ENCODE measurements around the gene HSPB7. TPM values are rescaled to one million over a fixed set of nuclear protein-coding genes. Genes with fewer than 3 reads are reported as not detected.
A peak's percentile ranks its signal among the peaks of the same experiment; 100 is the strongest.
"Not testable (repeated sequence)": the region's sequence is repeated elsewhere in the genome, so short reads cannot be mapped to it uniquely, and the experiment has no call there.

The HSPB7 gene
- total RNA-seq, 1 experiment from 2014 or later, result 7.1 TPM

DNA sequence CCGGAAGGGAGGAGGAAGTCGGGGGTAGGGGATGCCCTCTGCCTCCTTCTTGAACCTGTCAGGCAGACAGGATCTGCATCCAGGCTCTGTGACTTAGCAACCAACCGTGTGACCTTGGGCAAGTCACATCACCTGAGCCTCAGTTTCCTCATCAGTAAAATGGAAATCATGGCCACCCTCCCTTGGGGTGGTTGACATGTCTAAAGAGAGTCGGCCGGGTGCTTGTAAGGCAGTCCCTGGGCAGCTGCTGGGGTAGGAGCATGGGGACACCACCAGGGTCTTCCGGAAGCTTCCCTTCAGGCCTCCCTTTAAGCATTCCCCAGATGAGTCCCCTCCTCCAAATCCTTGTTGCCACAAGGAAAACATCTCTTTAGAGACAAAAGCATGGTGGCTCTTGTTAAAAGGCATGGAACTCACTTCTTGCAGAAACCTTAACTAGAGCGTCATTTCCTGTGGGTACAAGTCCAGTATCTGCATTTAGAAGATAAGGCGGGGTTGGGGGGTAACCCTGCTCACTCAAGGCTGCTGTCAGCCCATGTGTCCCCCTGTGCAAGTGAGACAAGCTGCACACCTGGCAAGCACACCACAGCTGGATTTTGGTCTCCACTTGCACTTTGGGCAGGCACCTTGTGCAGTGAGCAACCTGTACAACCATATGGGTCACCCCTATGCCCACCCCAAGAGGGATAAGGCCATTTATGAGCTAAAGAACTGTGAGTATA, 36.1 kb upstream of the HSPB7 start:
- in situ Hi-C loops (cut with HindIII; ENCODE audit: low sequenced_read_pairs), result no loop called here
- no peak for DNase-seq (ENCODE audit: low spot score)

DNA sequence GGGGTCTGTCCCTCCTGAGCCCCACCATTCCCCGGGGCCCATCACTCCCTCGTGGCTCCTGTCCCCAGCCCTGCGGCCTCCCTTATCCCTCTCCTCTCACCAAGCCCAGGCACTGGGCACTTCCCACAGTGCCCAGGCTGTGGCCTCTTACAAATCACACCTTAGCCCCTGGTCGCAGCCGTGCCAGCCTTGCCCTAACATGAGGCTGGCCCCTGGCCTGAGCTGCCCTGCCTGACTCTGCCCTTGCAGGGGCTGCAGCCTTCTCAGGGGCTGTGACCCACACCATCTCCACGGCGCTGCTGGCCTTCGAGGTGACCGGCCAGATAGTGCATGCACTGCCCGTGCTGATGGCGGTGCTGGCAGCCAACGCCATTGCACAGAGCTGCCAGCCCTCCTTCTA, 34.1 kb upstream of the HSPB7 start:
- DNase-seq (ENCODE audit: low spot score); in situ Hi-C loops (cut with HindIII; ENCODE audit: low sequenced_read_pairs): not testable (repeated sequence)

DNA sequence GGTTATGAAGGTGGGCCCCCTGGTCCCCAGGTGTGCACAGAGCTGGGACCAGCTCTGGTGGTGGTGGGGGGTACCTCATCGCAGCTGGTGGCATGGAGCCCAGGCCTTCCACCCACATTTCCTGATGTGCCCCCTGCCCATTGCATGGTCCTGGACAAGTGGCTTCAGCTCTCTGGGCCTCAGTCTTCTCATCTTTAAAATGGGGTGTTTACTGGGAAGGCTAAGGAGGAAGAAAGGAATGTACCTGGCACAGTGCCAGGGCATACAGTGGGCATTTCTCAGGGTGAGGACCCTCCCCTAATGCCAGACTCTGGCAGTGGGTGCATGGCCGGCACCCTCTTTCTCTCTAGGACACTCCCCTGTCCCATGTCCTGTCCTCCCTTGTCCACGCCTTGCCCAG, 33.2 kb upstream of the HSPB7 start:
- in situ Hi-C loops (cut with HindIII; ENCODE audit: low sequenced_read_pairs), result no loop called here
- DNase-seq (ENCODE audit: low spot score), result no peak

DNA sequence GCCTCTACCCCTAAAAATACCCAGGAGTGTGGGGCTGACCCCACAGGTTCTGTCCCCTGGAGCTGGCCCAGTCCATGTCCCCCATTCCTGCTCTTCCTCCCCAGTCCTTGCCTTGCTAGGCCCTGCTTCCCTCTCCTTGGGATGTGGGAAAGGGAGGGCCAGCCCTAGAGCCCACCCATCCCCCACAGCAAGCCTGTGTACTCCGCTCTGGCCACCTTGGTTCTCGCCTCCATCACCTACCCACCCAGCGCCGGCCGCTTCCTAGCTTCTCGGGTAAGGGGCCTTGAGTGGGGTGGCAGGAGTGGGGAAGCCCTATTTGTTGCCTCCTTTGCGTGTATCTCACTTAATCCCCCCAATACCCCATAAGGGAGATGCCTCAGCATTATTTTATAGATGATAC, 32.5 kb upstream of the HSPB7 start:
- no peak for DNase-seq (ENCODE audit: low spot score)
- in situ Hi-C loops (cut with HindIII; ENCODE audit: low sequenced_read_pairs), result no loop called here

DNA sequence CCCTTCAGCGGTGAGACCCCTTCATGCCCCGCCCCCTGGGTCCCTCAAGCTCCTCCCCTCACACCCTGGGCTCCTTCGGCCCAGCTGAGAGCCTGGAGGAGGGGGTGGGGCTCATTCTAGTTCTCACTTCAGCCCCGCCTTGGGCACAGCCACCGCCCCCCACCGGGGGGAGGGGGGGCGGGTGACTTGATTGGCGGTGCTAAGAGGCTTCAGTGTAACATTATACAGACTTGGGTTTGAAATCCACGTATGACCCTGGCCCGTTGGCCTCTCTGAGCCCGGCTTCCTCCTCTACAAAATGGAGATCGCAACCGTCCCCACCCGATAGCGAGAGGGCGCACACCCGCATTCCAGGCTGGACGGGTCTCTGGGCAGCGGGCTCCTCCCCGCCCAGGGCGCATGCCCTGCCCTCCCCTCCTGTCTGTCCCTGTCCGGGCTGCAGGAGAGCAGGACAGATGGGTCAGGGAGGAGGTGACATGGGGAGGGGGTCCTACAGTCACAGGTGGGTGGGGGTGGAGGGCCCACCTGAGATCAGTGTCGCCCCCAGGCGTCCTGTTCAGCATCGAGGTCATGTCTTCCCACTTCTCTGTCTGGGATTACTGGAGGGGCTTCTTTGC, 30.8 kb upstream of the HSPB7 start:
- no peak for DNase-seq (ENCODE audit: low spot score)
- in situ Hi-C loops (cut with HindIII; ENCODE audit: low sequenced_read_pairs), result no loop called here

DNA sequence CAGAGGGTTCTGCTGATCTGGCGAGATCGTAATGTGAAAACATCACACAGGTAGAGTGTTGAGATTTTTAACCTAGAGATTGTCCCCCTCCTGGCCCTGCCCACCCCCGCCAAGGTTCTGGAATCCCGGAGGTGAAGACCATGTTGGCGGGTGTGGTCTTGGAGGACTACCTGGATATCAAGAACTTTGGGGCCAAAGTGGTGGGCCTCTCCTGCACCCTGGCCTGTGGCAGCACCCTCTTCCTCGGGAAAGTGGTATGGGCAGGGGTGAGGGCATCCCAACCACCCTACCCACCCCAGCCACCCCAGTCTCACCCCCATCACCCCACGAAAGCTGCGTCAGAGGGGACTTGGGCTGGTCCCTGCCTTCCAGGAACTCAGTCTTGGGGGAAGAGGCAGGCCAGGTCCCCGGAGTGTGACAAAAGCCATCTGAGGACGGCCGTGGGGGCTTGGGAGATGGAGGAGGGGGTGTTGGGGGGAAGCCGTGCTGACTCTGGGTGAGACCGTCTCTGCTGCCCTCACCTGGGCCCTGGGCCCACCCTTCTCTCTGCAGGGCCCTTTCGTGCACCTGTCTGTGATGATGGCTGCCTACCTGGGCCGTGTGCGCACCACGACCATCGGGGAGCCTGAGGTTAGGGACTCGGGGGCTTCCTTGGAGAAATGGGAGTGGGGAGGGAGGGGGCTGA, 30.1 kb upstream of the HSPB7 start:
- no peak for DNase-seq (ENCODE audit: low spot score)
- in situ Hi-C loops (cut with HindIII; ENCODE audit: low sequenced_read_pairs), result no loop called here

DNA sequence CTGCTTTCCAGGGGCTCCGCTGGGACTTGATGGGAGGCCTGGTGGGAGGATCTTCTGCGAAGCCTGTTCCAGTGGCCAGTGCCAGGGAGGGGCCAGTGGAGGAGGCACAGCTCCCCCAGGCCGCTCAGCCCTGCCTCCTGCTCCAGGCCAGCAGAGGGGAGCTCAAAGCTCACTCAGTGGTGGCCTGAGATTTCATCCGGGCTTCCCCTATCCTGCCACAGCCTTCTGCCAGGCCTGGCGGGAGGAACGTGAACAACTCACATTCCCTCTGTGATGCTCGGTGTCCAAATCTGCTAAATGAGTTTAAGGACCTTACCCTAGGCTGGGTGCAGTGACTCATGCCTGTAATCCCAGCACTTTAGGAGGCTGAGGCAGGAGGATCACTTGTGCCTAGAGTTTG, 29.0 kb upstream of the HSPB7 start:
- in situ Hi-C loops (cut with HindIII; ENCODE audit: low sequenced_read_pairs), result no loop called here
- DNase-seq (ENCODE audit: low spot score), result peak; percentile 64

DNA sequence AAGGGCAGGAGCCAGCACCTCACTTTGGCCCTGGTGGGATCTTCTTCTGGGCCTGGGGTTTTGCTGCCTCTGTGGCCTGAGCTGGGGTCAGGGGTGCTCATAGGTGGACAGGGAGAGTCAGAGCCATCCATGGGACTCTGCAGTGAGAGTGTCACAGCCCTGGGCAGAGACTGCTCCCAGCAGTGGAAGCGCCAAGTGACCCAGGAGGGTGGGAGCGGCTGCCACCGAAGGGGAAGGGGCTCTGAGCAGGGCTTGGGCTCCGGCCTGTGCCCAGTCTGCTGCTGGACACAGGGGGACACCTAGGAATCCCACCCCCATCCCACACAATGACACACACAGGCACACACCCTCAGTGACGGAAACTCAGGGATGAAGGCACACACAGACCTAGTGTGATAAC, 26.1 kb upstream of the HSPB7 start:
- DNase-seq (ENCODE audit: low spot score), result no peak
- in situ Hi-C loops (cut with HindIII; ENCODE audit: low sequenced_read_pairs), result no loop called here

DNA sequence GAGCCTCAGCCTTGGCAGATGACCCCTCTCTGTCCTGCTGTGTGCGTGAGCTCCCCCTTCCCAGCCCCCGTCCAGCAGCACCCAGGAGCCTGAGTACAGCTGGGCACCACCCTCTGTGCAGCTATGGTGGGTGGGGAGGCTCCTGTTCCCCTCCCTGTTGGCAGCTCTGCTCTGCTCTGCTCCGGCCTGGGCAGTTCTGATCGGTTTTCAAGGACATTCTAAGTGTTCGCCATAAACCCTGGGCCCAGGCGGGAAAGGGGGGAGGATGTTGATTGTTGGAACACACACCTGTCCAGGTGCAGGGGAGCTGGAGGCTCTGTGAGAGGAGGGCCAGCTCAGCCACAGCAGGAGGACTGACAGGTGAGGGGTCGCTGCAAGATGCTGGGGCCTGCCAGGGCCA, 25.7 kb upstream of the HSPB7 start, which contains the start of gene CLCNKB:
Gene CLCNKB (plus strand): TSS at position 262 of the 400 bp plus-strand sequence. CDS start 711 bp downstream, outside the sequence.
- in situ Hi-C loops (cut with HindIII; ENCODE audit: low sequenced_read_pairs), result no loop called here
- DNase-seq (ENCODE audit: low spot score), result no peak

DNA sequence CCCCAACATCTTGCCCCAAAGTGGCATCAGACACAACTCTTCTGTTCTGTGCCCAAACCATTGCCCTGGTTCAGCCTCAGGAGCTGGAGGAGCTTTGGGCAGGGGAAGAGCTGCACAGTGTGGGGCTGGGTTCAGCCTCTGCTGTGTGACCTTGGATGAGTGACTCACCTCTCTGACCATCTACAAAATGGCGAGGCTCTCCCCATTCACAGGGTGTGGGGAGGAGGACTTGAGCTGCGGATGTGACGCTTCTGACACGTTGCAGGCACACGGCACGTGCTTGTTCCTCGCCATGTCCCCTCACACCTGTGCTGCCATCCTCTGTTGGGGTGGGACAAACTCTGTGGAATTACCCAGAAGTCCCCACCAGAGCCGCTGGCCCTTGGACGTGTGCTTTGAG, 24.8 kb upstream of the HSPB7 start:
- in situ Hi-C loops (cut with HindIII; ENCODE audit: low sequenced_read_pairs); DNase-seq (ENCODE audit: low spot score): not testable (repeated sequence)

DNA sequence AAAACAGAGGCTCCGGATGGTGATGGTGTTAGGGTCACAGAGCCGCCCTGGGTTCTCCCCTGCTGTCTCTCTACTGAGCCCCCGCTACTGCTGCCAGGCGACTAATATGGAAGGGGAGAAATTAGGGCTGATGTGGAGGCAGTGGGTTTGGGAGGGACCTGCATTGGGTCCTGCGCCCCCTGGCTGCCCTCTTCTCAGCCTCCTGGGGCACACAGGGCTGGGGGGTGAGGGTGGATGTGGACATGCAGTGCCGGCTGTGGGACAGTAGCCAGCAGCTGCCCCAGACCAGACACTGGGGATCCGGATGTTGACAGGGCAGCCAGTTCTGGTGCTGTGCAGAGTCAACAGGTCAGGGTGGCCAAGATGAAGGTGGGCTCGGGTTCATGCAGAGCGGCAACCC, 24.3 kb upstream of the HSPB7 start:
- DNase-seq (ENCODE audit: low spot score), result no peak
- in situ Hi-C loops (cut with HindIII; ENCODE audit: low sequenced_read_pairs), result no loop called here

DNA sequence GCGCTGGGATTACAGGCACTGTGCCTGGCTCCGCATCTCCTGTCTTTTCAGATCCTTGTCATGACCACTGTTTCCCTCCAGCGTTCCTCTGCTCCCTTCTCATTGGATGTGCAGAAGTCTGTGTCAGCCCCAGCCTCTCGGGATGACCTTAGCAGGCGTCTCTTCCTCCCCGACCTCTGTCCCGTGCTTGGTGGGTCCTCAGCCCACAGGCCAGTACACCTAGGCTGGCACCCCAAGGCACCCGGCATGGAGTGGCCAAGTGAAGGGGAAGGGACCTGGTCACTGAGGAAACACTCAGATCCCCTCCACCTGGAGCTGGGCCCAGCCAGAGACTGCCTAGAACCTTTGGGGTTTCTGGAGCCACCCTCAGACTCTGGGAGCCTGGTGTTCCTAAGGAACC, 23.4 kb upstream of the HSPB7 start:
- in situ Hi-C loops (cut with HindIII; ENCODE audit: low sequenced_read_pairs), result no loop called here

DNA sequence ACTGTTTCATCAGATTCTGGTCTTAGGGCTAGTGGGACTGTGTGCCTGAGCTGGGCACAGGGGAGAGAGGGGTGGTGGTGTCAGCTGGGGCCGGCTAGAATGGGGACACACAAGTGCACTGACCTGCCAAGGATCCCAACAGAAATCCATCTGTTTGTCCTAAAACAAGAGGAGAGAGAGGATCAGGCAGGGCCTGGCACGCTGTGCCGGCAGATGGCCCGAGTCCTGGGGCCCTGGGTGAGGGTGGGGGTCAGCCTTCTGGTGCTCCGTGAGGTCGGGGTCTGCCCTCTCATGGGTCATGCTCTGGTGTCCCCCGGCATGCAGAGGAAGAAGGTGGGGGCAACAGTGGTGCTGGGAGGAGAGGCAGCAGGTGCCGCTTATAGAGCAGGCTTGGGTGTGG, 22.0 kb upstream of the HSPB7 start:
- in situ Hi-C loops (cut with HindIII; ENCODE audit: low sequenced_read_pairs), result not testable (repeated sequence)
- DNase-seq (ENCODE audit: low spot score), result peak; percentile 74

More for the DNA sequence above, 23.4 kb upstream of the HSPB7 start:
- DNase-seq (ENCODE audit: low spot score), result no peak

DNA sequence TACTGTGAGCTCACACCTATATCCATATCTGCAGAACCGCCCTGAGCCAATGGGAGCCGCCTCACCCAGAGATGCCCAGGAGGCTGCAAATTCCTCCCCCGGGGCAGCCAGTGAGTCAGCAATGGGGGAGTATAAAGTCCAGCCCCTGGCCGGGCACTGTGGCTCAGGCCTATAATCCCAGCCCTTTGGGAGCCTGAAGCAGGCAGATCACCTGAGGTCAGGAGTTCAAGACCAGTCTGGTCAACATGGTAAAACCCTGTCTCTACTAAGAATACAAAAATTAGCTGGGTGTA, 20.7 kb upstream of the HSPB7 start:
- no peak for DNase-seq (ENCODE audit: low spot score)
- in situ Hi-C loops (cut with HindIII; ENCODE audit: low sequenced_read_pairs), result no loop called here

DNA sequence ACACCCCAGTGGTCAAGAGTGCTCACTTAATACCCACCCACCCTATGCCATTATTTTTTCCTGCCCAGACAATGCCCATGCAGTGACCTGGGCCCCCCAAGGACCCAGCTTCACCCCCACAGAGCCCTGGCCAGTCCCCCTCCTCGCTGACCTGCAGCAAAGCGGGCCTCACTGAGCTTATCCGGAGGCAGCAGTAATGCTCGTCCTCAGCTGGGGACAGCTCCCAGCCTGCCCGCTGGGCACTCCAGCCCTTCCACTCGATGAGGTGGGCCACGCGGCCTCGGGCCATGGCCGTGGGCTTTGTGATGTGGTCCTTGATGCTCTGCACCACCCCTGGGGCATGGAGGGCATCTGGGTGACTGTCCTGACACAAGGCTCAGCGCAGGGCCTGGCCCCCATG, 18.6 kb upstream of the HSPB7 start:
- in situ Hi-C loops (cut with HindIII; ENCODE audit: low sequenced_read_pairs); DNase-seq (ENCODE audit: low spot score): not testable (repeated sequence)

DNA sequence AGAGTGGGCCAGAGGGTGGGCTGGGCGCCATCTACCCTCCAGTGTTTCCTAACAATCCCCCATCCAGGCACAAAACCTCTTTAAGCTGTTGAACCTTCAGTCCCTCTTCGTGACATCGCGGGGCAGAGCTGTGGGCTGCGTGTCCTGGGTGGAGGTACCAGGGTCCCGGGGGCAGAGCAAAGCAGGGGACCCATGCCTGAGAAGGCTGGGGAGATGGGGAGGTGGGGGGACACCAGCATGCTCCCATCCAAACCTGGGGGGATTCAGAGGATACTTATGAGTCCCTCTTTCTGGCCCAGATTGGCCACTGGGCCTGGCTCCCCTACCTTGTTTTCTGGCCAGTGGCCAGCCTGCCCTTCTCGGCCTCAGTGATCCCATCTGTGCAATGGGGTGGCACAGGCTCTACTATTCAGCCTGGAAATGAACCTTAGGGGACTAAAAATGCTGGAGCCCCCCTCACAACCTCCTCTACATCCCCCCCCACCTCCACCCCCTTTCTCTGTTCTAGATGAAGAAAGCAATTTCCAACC, 15.3 kb upstream of the HSPB7 start:
- DNase-seq (ENCODE audit: low spot score); in situ Hi-C loops (cut with HindIII; ENCODE audit: low sequenced_read_pairs): not testable (repeated sequence)

DNA sequence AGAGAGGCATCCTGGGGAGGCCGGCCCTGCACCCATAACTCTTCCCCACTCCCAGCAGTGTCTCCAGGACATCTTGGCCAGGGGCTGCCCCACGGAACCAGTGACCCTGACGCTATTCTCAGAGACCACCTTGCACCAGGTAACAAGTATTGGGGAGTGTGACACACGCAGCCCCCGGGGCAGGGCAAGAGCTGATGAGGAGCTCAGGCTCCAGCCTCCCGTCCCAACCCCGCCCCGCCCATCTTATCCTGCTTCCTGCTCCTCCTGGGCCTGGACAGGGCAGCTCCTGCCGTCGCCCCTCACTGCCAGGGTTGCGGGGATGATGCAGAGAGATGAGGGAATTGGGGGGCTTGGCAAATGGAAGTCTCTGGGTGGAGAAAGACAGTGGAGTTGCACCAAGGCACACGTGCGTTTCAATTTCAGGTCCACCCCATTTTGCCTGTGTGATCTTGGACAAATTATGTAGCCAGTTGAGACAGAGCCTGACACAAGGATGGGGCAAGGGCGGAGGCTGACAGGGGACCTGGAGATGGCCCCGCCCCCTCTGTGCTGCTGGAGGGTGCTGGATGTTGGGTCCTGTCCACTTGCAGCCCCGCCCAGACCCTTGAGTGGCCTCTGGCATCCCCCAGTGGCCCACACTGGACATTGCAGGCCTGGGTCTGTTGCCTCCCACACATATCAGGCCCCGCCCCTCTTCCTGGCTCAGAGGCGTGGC, 14.7 kb upstream of the HSPB7 start:
- in situ Hi-C loops (cut with HindIII; ENCODE audit: low sequenced_read_pairs), result no loop called here
- DNase-seq (ENCODE audit: low spot score), result peak; percentile 87

DNA sequence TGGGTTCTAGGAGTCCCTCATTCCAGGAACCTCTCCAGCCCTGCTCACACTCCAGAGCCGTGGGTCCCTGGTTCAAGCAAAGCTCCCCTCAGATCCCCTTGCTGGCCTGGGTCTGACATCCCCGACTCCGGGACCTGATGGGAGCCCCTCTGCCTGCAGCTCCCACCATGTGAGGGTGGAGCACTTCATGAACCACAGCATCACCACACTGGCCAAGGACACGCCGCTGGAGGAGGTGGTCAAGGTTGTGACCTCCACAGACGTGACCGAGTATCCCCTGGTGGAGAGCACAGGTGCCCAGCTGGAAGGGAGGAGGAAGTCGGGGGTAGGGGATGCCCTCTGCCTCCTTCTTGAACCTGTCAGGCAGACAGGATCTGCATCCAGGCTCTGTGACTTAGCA, 13.7 kb upstream of the HSPB7 start:
- in situ Hi-C loops (cut with HindIII; ENCODE audit: low sequenced_read_pairs), result no loop called here
- no peak for DNase-seq (ENCODE audit: low spot score)

DNA sequence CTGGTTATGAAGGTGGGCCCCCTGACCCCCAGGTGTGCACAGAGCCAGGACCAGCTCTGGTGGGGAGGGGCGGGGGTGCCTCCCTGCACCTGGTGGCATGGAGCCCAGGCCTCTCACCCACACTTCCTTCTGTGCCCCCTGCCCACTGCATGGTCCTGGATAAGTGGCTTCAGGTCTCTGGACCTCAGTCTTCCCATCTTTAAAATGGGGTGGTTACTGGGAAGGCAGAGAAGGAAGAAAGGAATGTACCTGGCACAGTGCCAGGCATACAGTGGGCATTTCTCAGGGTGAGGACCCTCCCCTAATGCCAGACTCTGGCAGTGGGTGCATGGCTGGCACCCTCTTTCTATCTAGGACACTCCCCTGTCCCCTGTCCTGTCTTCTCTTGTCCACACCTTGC, 11.4 kb upstream of the HSPB7 start:
- no peak for DNase-seq (ENCODE audit: low spot score)
- in situ Hi-C loops (cut with HindIII; ENCODE audit: low sequenced_read_pairs), result no loop called here

DNA sequence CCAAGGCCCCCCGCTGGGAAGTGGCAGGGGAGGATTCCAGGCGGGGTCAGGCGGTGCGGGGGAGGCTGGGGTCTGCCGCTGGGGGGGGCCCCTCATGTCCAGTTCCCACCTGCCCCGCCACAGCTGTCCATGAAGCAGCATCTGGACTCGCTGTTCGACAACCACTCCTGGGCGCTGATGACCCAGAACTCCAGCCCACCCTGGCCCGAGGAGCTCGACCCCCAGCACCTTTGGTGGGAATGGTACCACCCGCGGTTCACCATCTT, 11.1 kb upstream of the HSPB7 start:
- in situ Hi-C loops (cut with HindIII; ENCODE audit: low sequenced_read_pairs); DNase-seq (ENCODE audit: low spot score): not testable (repeated sequence)

All from G401 (cell line).